HT1080 (cell line): ENCODE measurements around the gene B9D2. TPM values are rescaled to one million over a fixed set of nuclear protein-coding genes. Genes with fewer than 3 reads are reported as not detected.
"Not testable (repeated sequence)": the region's sequence is repeated elsewhere in the genome, so short reads cannot be mapped to it uniquely, and the experiment has no call there.

Experiments used
- DNase-seq: peaks from one replicate; pipeline ENCODE4 v3.0.0-alpha.2; 2015; ENCODE audit warnings: low read depth
- total RNA-seq: library from RNA; depleted of rRNA; stranded (reverse); fragments of >200 nt; shearing (Covaris generic); gene quantifications from 2 replicates; pipeline ENCODE4 v1.2.3, GENCODE V29; 2014

The B9D2 gene
- total RNA-seq, 1 experiment from 2014 or later, result 6.1 TPM

- DNase-seq, result no peak
These were observed 28.8 kb upstream of the B9D2 start for GRCh38 chr19:41392775-41393174.

- DNase-seq, result no peak
These were observed 27.7 kb upstream of the B9D2 start for GRCh38 chr19:41391618-41392017.

GRCh38 chr19:41386442-41386841 lies 22.5 kb upstream of the B9D2 start:
- DNase-seq, result no peak

- no peak for DNase-seq
These were observed 20.4 kb upstream of the B9D2 start for GRCh38 chr19:41384351-41384750.

GRCh38 chr19:41381536-41381935 lies 17.6 kb upstream of the B9D2 start:
- DNase-seq, result not testable (repeated sequence)

GRCh38 chr19:41377977-41378709 lies 14.2 kb upstream of the B9D2 start:
- DNase-seq, result no peak

GRCh38 chr19:41376998-41377365 lies 13.0 kb upstream of the B9D2 start:
- no peak for DNase-seq

- no peak for DNase-seq
These were observed 12.5 kb upstream of the B9D2 start, which contains the start of gene TMEM91 for GRCh38 chr19:41376241-41376997. Gene TMEM91 (plus strand): TSS chr19:41376533. CDS start chr19:41378310, 1,777 bp downstream.

GRCh38 chr19:41373993-41374392 lies 10.0 kb upstream of the B9D2 start:
- DNase-seq, result no peak

GRCh38 chr19:41372501-41372900 lies 8.6 kb upstream of the B9D2 start:
- no peak for DNase-seq

GRCh38 chr19:41371541-41371940 lies 7.6 kb upstream of the B9D2 start:
- DNase-seq, result no peak

GRCh38 chr19:41371119-41371518 lies 7.2 kb upstream of the B9D2 start:
- not testable (repeated sequence) for DNase-seq

- no peak for DNase-seq
These were observed 5.8 kb upstream of the B9D2 start for GRCh38 chr19:41369769-41370168.

GRCh38 chr19:41367848-41368301 lies 3.9 kb upstream of the B9D2 start:
- peak; percentile 88 for DNase-seq

GRCh38 chr19:41366089-41366488 lies 2.1 kb upstream of the B9D2 start:
- DNase-seq, result no peak

GRCh38 chr19:41364524-41365391 lies 809 bp upstream of the B9D2 start:
- DNase-seq, result no peak

GRCh38 chr19:41363371-41363752 lies 587 bp downstream of the B9D2 start:
- DNase-seq, result no peak

GRCh38 chr19:41362143-41362847 lies 1.7 kb downstream of the B9D2 start:
- no peak for DNase-seq

GRCh38 chr19:41359741-41360140 lies 4.2 kb downstream of the B9D2 start:
- no peak for DNase-seq

- no peak for DNase-seq
These were observed 6.2 kb downstream of the B9D2 start for GRCh38 chr19:41357746-41358145.
